HG03039 (cell line): ENCODE data around the gene MAGEB17.
"Not testable (repeated sequence)": the region's sequence is repeated elsewhere in the genome, so short reads cannot be mapped to it uniquely, and the experiment has no call there.

ENCODE experiments used
- ATAC-seq: cut with Tn5 transposase; IDR thresholded peaks from one replicate; pipeline ENCODE4 v1.9.1; 2021; ENCODE audit warnings: mild to moderate bottlenecking, moderate library complexity; ENCODE audit not compliant: unreplicated experiment

MAGEB17 gene

GRCh38 chrX:16155581-16156096 is 11.6 kb upstream of the MAGEB17 start:
- ATAC-seq, result no peak

GRCh38 chrX:16156692-16157331 is 10.5 kb upstream of the MAGEB17 start:
- no peak for ATAC-seq

GRCh38 chrX:16160729-16161128 is 6.6 kb upstream of the MAGEB17 start:
- no peak for ATAC-seq

- ATAC-seq, result not testable (repeated sequence)
Observed at GRCh38 chrX:16161173-16161572, 6.1 kb upstream of the MAGEB17 start.

DNA sequence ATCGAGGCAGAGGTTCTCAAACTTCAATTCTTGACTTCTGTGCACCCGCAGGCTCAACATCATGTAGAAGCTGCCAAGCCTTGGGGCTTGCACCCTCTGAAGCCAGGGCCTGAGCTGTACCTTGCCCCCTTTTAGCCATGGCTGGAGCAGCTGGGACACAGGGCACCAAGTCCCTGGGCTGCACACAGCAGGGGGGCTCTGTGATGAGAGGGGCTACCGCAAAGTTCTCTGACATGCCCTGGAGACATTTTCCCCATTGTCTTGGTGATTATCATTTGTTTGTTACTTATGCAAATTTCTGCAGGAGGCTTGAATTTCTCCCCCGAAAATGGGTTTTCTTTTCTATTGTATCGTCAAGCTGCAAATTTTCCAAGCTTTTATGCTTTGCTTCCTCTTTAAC is 4.9 kb upstream of the MAGEB17 start:
- no peak for ATAC-seq

DNA sequence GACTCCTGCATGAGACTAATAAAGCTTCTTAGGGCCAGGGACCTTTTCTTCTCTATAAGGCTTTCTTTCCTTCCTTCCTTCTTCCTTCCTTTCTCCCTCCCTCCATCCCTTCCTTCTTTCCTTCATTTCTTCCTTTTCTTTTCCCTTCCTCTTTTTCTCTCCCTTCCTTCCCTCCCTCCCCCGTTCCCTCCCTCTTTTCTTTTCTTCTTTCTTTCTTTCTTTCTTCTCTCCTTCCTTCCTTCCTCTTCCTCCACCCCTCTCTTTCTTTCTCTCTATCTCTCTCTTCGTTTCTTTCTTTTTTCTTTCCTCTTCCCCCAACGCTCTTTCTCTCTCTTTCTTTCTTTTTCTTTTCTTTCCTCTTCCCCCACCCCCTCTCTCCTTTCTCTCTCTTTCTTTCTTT is 2.5 kb upstream of the MAGEB17 start:
- ATAC-seq, result no peak

DNA sequence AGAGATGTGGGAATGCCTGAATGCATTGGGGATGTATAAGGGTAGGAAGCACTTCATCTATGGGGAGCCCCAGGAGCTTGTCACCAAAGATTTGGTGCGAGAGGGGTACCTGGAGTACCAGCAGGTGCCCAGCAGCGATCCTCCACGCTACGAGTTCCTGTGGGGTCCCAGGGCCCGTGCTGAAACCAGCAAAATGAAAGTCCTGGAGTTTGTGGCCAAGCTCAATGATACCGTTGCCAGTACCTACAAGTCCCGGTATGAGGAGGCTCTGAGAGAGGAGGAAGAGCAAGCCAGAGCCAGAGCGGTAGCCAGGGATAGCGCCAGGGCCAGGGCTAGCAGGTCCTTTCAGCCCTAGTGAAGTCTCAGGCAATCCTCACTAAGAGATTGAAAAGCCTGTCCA is 3.8 kb downstream of the MAGEB17 start:
- no peak for ATAC-seq

DNA sequence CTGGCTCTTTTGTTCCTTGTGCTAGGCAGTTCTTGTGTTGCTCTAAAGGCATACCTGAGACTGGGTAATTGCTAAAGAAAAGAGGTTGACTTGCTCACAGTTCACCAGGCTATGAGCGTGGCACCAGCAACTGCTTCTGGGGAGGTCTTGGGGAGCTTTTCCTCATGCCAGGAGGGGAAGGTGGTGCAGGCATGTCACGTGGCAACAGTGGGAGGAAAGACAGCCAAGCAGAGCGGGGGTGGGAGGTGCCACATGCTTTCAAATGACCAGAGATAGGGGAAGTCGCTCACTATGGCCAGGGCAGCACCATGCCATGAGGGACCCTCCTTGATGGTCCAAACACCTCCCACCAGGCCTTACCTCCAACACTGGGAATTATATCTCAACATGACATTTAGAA is 4.7 kb downstream of the MAGEB17 start:
- ATAC-seq, result no peak

DNA sequence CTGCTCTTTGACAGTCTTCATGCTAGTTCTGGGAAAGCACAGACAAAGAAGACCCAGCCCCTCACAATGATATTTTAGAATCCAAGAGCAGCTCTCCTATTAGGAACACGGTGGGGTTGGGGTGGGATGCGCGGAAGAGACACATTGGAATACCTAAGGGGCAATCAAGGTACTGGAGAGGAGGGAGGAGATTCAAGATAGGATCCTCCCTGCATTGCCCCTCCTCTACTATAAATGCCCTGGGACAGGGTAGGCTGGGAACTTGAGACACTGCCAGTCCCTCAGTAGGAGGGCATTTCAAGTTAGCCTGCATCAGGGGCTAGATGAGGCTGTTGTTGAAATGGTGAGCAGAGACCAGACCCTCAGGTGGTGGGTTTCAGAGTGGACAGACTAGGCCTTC is 5.1 kb downstream of the MAGEB17 start:
- no peak for ATAC-seq

- ATAC-seq, result no peak
Observed at GRCh38 chrX:16175329-16176061, 8.2 kb downstream of the MAGEB17 start.

- no peak for ATAC-seq
Observed at GRCh38 chrX:16177260-16177659, 10.0 kb downstream of the MAGEB17 start.

DNA sequence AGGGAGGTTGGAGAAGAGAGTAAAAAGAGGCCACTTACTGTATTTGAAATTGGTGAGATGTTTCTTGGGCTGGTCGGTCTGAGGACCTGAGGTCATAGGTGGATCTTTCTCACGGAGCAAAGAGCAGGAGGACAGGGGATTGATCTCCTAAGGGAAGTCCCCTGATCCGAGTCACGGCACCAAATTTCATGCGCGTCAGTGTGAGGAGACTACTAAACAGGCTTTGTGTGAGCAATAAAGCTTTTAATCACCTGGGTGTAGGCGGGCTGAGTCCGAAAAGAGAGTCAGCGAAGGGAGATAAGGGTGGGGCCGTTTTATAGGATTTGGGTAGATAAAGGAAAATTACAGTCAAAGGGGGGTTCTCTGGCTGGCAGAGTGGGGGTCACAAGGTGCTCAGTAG is 16.6 kb downstream of the MAGEB17 start:
- ATAC-seq, result not testable (repeated sequence)

- peak; percentile 89 for ATAC-seq
Observed at GRCh38 chrX:16185725-16186136, 18.4 kb downstream of the MAGEB17 start.

GRCh38 chrX:16186380-16187007 is 19.2 kb downstream of the MAGEB17 start:
- no peak for ATAC-seq

DNA sequence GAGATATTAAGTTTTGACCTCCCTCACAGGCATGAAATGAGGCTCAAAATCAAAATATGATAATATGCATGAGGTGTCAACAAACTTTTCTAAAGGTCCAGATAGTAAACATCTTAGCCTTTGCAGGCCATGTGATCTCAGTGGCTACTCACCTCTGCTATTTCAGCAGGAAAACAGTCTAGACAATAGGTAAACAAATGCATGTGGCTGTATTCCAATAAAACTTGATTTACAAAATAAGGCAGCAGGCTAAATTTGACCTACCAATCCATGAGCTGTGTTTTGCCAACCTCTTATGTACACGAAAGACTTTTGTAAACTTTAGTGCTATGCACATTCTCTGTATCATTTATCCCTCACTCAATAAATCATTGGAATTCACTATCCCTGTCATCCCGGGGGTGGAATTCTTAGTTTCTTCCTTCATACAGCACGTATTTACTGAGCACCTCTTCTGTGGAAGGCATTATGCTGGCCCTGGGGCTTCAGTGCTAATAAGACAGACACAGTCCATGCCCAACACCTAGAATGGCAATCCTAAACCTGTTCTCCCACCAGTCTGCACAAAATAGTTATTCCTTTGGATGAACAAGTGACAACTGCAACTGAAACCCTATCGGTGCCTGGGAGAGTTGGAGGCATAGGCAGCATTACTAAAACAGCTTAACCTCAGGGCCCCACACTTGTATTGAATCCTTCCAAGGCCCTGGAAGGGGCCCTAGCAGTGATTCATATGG is 19.9 kb downstream of the MAGEB17 start:
- ATAC-seq, result no peak

GRCh38 chrX:16188687-16189086 is 21.4 kb downstream of the MAGEB17 start:
- ATAC-seq, result no peak

- no peak for ATAC-seq
Observed at GRCh38 chrX:16191605-16192004, 24.3 kb downstream of the MAGEB17 start.

- no peak for ATAC-seq
Observed at GRCh38 chrX:16196829-16197228, 29.5 kb downstream of the MAGEB17 start.

DNA sequence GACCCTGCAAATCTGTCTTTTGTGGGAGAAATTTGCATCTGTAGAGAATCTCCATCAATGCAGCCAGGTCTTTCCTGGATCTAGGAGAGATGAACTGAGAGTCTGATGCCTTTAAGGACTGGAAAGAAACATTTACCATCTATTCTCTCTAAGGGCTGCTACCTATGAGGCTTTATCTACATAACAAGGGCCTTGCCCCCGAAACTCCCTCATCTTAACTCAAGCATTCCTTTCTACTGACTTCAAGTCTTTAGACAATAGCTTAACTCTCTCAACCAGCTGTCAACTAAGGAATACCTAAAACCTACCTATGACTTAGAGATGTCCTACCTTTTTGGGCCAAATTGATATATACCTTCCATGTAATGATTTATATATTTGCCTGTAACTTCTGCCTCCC is 32.1 kb downstream of the MAGEB17 start:
- ATAC-seq, result no peak

DNA sequence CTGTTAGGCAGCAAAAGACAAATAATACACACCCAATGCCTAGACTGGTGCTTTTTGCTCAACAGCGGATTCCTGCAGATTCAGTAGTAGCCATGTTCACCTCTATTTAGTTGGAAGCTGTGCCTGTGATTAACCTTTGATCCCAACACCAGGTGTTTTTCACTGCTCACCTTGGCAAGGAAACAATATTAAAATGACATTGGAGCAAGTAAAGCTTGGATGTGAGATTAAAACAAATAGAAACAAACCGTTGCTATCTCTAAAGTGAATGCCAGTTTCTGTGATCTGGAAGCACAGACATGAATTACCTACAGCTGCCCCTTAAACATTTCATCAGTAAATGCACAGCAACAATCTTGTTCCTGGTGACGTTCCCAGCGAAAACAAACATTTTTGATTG is 35.7 kb downstream of the MAGEB17 start:
- no peak for ATAC-seq

DNA sequence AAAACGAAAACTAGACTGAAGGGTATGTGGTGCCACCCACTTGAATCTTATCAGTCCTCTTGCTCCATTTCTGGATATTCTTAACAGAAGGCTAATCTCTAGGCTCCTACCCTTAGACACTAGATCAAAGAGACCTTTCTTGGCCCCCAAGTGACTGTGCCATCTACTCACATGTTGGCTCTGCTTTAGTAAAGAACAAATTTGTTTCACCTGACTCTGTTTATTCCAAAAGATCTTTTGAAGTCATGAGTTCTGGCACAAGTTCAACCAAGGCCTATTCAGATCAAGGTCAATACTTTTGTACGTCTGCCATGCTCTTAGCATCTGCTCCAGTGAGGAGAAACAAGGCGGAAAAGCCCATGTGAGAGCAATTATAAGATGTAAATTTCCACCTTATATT is 37.3 kb downstream of the MAGEB17 start:
- ATAC-seq, result no peak
